SJSA1 (cell line): ENCODE results near the gene MKNK1. TPM values are rescaled to one million over a fixed set of nuclear protein-coding genes. Genes with fewer than 3 reads are reported as not detected.
A peak's percentile ranks its signal among the peaks of the same experiment; 100 is the strongest.

Experiments
- DNase-seq, 2 experiments: peaks; one replicate each; pipeline ENCODE4 v3.0.0-alpha.2; 2015 to 2020; ENCODE audit warnings: low spot score in 2 of 2, low read depth in 1 of 2
- H3K27ac ChIP-seq: fragments of 250-450 bp; sonication (Bioruptor Pico); 2 replicates; pipeline ENCODE4 v1.5.1; 2020; ENCODE audit warnings: mild to moderate bottlenecking, moderate library complexity
- H3K27me3 ChIP-seq: fragments of 250-450 bp; sonication (Bioruptor Pico); replicated peaks from 2 replicates; pipeline ENCODE4 v1.5.1; 2020; ENCODE audit warnings: mild to moderate bottlenecking, moderate library complexity
- H3K36me3 ChIP-seq: fragments of 250-450 bp; sonication (Bioruptor Pico); 2 replicates; pipeline ENCODE4 v1.5.1; 2020; ENCODE audit warnings: mild to moderate bottlenecking
- H3K4me1 ChIP-seq: fragments of 250-450 bp; sonication (Bioruptor Pico); replicated peaks from 2 replicates; pipeline ENCODE4 v1.6.1; 2021; ENCODE audit warnings: mild to moderate bottlenecking
- H3K4me3 ChIP-seq: fragments of 250-450 bp; sonication (Bioruptor Pico); 2 replicates; pipeline ENCODE4 v1.5.1; 2020; ENCODE audit warnings: mild to moderate bottlenecking
- H3K9me3 ChIP-seq: fragments of 250-450 bp; sonication (Bioruptor Pico); replicated peaks from 2 replicates; pipeline ENCODE4 v1.5.1; 2020; ENCODE audit warnings: mild to moderate bottlenecking
- total RNA-seq: library from RNA; depleted of rRNA; stranded (reverse); fragments of >200 nt; shearing (Covaris generic); gene quantifications from 2 replicates; pipeline ENCODE4 v1.2.3, GENCODE V29; 2014

Gene MKNK1
- total RNA-seq, 1 experiment from 2014 or later = 21.3 TPM

GRCh38 chr1:46529031-46529630 is 74.9 kb downstream of the MKNK1 start:
- DNase-seq = no peak
- Histone ChIP-seq H3K4me1 (peaks cover 13% of the 10 kb centered on the region), H3K36me3 (no peaks in the 10 kb centered on the region), H3K4me3 (no peak overlapping the region), H3K27ac (no peak overlapping the region), H3K27me3 (no peaks in the 10 kb centered on the region), H3K9me3 (no peaks in the 10 kb centered on the region)

GRCh38 chr1:46528297-46528955 is 75.6 kb downstream of the MKNK1 start:
- H3K27me3 ChIP-seq = no peaks in the 10 kb centered on the region
- peaks cover 9% of the 10 kb centered on the region for H3K4me1 ChIP-seq
- H3K36me3 ChIP-seq = no peaks in the 10 kb centered on the region
- no peaks in the 10 kb centered on the region for H3K9me3 ChIP-seq
- peak in 1 of 2 experiments; percentile 18 for DNase-seq
- no peak overlapping the region for H3K27ac ChIP-seq
- no peak overlapping the region for H3K4me3 ChIP-seq

- no peaks in the 10 kb centered on the region for H3K9me3 ChIP-seq
- H3K4me1 ChIP-seq = peaks cover 6% of the 10 kb centered on the region
- no peaks in the 10 kb centered on the region for H3K36me3 ChIP-seq
- peak; percentile 70 to 79 for DNase-seq
- H3K27me3 ChIP-seq = no peaks in the 10 kb centered on the region
- H3K27ac ChIP-seq = no peak overlapping the region
- H3K4me3 ChIP-seq = no peak overlapping the region
Observed at GRCh38 chr1:46527474-46528296, 76.4 kb downstream of the MKNK1 start.

- DNase-seq = no peak
Observed at GRCh38 chr1:46526691-46527291, 77.3 kb downstream of the MKNK1 start.

GRCh38 chr1:46526013-46526690 is 77.9 kb downstream of the MKNK1 start:
- Histone ChIP-seq H3K4me1 (peaks cover 20% of the 10 kb centered on the region), H3K36me3 (no peaks in the 10 kb centered on the region), H3K9me3 (no peaks in the 10 kb centered on the region), H3K27me3 (no peaks in the 10 kb centered on the region), H3K4me3 (no peak overlapping the region), H3K27ac (no peak overlapping the region)
- no peak for DNase-seq

More at GRCh38 chr1:46526691-46527291, 77.3 kb downstream of the MKNK1 start:
- H3K27ac ChIP-seq = no peak overlapping the region
- H3K27me3 ChIP-seq = no peaks in the 10 kb centered on the region
- peaks cover 13% of the 10 kb centered on the region for H3K4me1 ChIP-seq
- no peaks in the 10 kb centered on the region for H3K9me3 ChIP-seq
- H3K4me3 ChIP-seq = no peak overlapping the region
- H3K36me3 ChIP-seq = no peaks in the 10 kb centered on the region

GRCh38 chr1:46525253-46525983 is 78.7 kb downstream of the MKNK1 start:
- Histone ChIP-seq H3K27ac (no peak overlapping the region), H3K27me3 (no peaks in the 10 kb centered on the region), H3K4me1 (peaks cover 27% of the 10 kb centered on the region), H3K4me3 (no peak overlapping the region), H3K9me3 (no peaks in the 10 kb centered on the region), H3K36me3 (no peaks in the 10 kb centered on the region)
- DNase-seq = no peak

- no peaks in the 10 kb centered on the region for H3K36me3 ChIP-seq
- H3K27me3 ChIP-seq = no peaks in the 10 kb centered on the region
- H3K9me3 ChIP-seq = no peaks in the 10 kb centered on the region
- no peak for DNase-seq
- H3K4me3 ChIP-seq = no peak overlapping the region
- peaks cover 33% of the 10 kb centered on the region for H3K4me1 ChIP-seq
- H3K27ac ChIP-seq = no peak overlapping the region
Observed at GRCh38 chr1:46524843-46525242, 79.2 kb downstream of the MKNK1 start.

- H3K27ac ChIP-seq = no peak overlapping the region
- H3K9me3 ChIP-seq = no peaks in the 10 kb centered on the region
Observed at GRCh38 chr1:46523496-46524353, 80.3 kb downstream of the MKNK1 start.

GRCh38 chr1:46522969-46523320 is 81.1 kb downstream of the MKNK1 start:
- no peaks in the 10 kb centered on the region for H3K36me3 ChIP-seq
- H3K4me3 ChIP-seq = no peak overlapping the region
- no peak for DNase-seq
- H3K27ac ChIP-seq = no peak overlapping the region
- no peaks in the 10 kb centered on the region for H3K27me3 ChIP-seq
- H3K4me1 ChIP-seq = peaks cover 42% of the 10 kb centered on the region
- H3K9me3 ChIP-seq = no peaks in the 10 kb centered on the region

More at GRCh38 chr1:46523496-46524353, 80.3 kb downstream of the MKNK1 start:
- Histone ChIP-seq H3K4me3 (no peak overlapping the region), H3K27me3 (no peaks in the 10 kb centered on the region), H3K36me3 (no peaks in the 10 kb centered on the region), H3K4me1 (peaks cover 42% of the 10 kb centered on the region)
- no peak for DNase-seq

GRCh38 chr1:46522184-46522968 is 81.7 kb downstream of the MKNK1 start:
- Histone ChIP-seq H3K36me3 (no peaks in the 10 kb centered on the region), H3K27ac (peak overlapping the region; percentile 6; the same call in 1 of the 2 replicates), H3K4me3 (no peak overlapping the region), H3K9me3 (no peaks in the 10 kb centered on the region), H3K4me1 (peaks cover 42% of the 10 kb centered on the region), H3K27me3 (no peaks in the 10 kb centered on the region)
- peak; percentile 69 to 71 for DNase-seq

GRCh38 chr1:46521414-46521813 is 82.7 kb downstream of the MKNK1 start:
- H3K4me1 ChIP-seq = peaks cover 42% of the 10 kb centered on the region
- H3K27ac ChIP-seq = no peak overlapping the region

More at GRCh38 chr1:46521414-46521813, 82.7 kb downstream of the MKNK1 start:
- H3K27me3 ChIP-seq = no peaks in the 10 kb centered on the region
- no peaks in the 10 kb centered on the region for H3K9me3 ChIP-seq
- no peak overlapping the region for H3K4me3 ChIP-seq
- DNase-seq = no peak
- H3K36me3 ChIP-seq = no peaks in the 10 kb centered on the region
